Measurements from ENCODE around the gene PMM1.

Gene PMM1

DNA sequence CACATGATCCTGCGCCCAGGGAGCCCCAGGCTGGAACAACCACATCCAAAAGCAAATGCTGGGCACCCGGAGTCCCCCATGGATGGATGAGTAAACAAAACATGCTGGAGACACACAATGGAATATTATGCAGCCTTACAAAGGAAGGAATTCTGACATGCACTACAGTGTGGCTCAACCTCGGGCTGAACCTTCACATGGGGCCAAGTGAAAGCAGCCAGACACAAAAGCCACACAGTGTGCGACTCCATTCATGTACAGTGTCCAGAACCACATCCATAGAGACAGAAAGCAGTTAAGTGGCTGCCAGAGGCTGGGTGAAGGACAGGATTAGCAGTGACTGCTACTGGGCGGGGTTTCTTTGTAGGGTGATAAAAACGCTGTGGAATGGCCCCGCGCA lies 55.4 kb downstream of the PMM1 start:
- no peak for DNase-seq

DNA sequence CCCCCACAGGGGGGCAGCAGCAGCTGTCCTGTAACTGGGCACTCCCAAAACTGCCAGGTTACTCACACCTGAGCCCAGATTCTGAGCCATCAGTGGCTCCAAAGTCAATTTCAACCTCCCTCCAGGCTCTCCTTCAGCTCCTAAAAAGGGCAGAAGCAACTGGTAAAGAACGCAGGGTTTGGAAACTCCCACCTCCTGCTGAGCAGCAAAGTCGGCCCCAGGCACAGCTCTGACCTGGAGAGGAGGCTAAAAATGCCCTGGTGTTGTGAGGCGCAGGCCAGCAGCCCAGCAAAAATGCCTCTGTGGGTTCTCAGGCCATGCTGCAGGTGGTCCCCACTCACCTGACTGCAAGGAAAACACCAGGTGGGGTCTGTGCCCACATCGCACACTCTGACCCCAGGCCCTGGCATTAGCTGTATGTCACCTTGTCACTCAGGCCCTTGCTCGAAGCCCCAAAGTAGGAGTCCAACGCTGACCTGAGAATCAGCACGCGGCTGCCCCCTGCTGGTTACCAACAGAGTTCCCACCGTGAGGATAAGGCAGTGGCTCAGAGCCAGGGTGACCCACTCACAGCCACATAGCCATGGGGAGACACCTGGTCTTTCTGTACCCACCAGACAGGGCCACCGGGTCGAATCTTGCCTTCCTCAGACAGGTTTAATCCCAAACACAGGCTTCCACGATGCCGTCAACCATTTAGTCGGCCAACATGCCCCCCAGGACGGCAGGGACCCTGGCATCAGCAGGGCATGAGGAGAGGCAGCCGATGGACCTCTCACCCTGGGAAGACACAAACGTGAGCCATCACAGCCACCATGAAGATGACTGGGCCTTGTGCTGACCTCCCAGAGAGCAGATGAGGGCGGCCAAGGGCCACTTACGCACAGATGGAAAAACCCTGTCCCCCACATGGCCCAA lies 56.5 kb downstream of the PMM1 start:
- DNase-seq = peak; percentile 56

DNA sequence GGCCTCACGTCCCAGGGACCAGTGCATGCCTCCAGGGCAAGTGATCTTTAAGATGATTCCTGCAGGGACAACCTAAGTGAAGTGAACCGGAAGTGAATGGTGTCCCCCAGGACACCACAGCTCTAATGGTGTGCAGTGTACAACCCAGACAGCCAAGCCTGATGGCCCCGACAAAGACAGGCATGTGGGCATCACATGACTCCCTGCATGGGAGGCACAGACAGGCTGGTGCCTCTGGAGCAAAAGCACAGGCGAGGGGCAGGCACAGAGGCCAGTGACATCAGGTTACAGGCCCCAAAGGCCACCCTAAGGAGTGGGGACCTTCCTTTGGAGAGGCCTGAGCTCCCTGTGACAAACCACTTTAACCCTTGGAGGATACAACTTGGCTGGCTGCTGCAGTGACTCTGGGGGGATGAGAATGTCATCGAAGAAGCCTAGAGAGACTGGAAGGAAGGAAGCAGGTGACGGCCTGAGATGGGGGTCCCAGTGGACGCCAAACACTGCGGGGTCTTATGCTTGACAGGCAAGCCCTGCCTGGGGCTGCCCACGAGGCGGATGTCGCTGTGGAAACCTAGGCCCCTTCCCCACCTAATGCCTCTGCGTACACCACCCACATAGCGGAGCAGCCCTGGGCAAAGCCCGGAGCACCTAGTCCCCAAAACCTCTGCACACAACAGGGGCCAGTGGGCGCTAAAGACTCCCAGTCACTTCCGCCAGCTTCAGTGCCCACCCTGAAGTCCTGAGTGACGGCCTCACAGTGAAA lies 57.7 kb downstream of the PMM1 start:
- DNase-seq = no peak

DNA sequence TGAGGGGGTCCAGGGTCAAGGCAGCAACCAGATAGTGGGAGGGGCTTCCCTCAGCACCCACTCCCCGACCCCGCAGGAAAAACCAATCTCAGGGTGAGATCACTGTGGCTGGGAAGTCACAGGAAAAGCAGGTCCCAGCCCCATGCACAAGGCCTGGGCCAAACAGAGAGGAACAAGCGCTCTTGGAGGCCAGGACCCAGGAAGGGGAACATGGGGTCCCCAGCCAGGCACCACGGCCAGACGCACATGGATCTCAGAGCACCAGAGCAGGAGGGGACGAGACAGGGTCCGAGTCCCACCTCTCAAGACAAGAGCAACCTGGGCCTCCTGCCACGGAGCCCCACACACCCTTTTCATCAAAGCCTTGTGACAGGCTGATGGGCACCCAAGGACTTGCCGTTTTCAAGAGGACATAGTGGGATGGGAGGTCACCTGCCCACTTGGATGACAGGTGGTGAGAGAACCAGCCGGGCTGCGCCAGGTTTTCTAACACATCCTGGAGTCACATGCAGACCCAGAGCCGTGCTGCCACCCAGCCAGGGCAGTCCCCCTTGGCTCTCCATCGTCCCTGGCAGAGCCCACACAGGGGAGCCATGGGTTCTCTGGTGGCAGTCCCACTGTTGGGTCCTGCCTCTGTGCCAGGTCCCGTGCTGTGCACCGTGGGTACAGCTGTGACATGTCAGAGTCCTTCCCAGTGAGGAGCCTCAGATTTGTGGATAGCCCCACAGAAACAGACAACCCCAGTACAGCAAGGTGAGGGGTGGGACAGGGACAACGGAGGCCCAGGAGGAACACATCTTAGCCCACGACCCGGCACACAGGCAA lies 58.5 kb downstream of the PMM1 start:
- DNase-seq = no peak

DNA sequence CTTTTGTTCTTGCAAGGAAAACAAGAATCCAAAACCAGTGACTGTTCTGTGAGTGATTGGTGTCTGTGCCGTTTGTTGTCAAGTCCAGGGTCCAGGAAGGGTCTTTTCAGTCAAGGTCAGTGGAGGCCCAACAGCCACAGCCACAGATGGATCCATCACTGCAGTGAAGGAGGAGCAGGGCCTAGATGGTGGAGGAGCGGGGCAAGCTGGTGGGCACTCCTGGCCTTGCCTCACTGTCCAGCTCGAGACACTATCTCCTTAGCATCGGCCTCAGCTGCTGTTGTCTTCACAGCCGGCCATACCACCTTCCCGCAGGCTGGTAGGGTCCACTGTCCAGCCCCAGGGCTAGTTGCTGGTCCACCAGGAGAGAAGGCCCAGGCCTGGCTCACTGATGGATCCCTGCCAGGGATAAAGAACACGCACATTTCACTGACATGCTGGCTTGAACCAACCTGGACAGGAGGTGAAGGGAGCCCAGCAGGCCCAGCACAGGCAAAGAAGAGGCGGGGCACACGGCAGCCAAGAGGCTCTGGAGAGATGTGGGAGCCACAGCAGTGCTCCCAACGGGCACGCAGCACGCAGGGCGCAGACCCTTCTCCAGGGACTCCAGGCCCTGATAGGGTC lies 60.6 kb downstream of the PMM1 start:
- no peak for DNase-seq

DNA sequence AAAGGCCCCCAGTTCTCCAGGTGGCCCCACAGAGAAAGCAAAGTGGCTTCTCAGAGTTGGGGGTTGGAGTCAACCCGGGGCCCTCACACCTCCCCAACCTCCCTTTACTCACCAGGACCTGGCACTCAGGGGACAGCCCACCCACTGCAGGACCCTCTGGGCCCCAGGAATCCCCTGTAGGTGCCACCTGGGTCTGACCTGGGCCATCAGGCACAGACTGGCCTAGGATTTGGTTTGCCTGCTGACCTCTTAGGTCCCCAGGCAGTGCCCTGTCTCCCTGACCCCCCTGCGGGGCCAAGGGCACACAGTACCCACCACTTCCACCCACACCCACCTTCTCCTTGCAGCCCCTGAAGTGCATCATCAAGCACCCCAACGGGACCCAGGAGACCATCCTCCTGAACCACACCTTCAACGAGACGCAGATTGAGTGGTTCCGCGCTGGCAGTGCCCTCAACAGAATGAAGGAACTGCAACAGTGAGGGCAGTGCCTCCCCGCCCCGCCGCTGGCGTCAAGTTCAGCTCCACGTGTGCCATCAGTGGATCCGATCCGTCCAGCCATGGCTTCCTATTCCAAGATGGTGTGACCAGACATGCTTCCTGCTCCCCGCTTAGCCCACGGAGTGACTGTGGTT lies 61.4 kb downstream of the PMM1 start:
- DNase-seq = no peak

Measured in fibroblast of skin of back (primary cell).